Kidney (tissue), 14 donors: ENCODE data around the gene TFG. TPM values are rescaled to one million over a fixed set of nuclear protein-coding genes. Genes with fewer than 3 reads are reported as not detected.

Experiments used
- DNase-seq, 5 donors: peaks; one replicate each; pipeline ENCODE4 v3.0.0-alpha.2; 2013 to 2020
- FAIRE-seq: peaks from 2 replicates; lab custom pipeline; 2012; peaks lifted over from hg19 to GRCh38; lab: Jason Lieb, UNC
- H3K27ac ChIP-seq, 2 donors: one replicate each; pipeline ENCODE4 v1.7.0; 2013; ENCODE audit warnings: low read depth in 2 of 2, low read length in 2 of 2, inconsistent platforms in 1 of 2
- H3K27me3 ChIP-seq: one replicate; pipeline ENCODE4 v1.7.1; 2013; ENCODE audit warnings: low read length, inconsistent platforms; ENCODE audit not compliant: control insufficient read depth, insufficient read depth
- H3K36me3 ChIP-seq, 3 donors: one replicate each; pipeline versions ENCODE4 v1.7.0 to v1.7.1; 2013; ENCODE audit warnings: low read length in 3 of 3, control low read depth in 1 of 3, inconsistent platforms in 1 of 3; ENCODE audit not compliant: insufficient read depth in 3 of 3, control insufficient read depth in 2 of 3
- H3K4me1 ChIP-seq, 3 donors: one replicate each; pipeline versions ENCODE4 v1.7.0 to v1.7.1; 2013; ENCODE audit warnings: low read length in 3 of 3, inconsistent platforms in 1 of 3, low read depth in 1 of 3; ENCODE audit not compliant: control insufficient read depth in 2 of 3, insufficient read depth in 2 of 3
- H3K4me3 ChIP-seq, 3 donors: one replicate each; pipeline versions ENCODE4 v1.7.0 to v1.8.1; 2013; ENCODE audit warnings: low read length in 3 of 3, control low read depth in 1 of 3, inconsistent platforms in 1 of 3
- H3K9ac ChIP-seq, 3 donors: one replicate each; pipeline versions ENCODE4 v1.7.0 to v1.7.1; 2013; ENCODE audit warnings: low read length in 3 of 3, control low read depth in 1 of 3, inconsistent platforms in 1 of 3
- H3K9me3 ChIP-seq, 3 donors: one replicate each; pipeline versions ENCODE4 v1.7.0 to v1.7.1; 2013; ENCODE audit warnings: low read length in 3 of 3, control low read depth in 1 of 3, inconsistent platforms in 1 of 3; ENCODE audit not compliant: control insufficient read depth in 2 of 3, insufficient read depth in 1 of 3
- intact Hi-C: fragments of 100-400 bp; cut with DNase I; formaldehyde crosslinking; loops from one replicate; pipeline ENCODE4 v1.11.1; 2022
- polyA plus RNA-seq: library from polyadenylated mRNA; stranded (reverse); fragments of 350-450 nt; fragmentation: Illumina TruSeq; extraction: RNeasy Lipid Tissue Mini Kit (QIAGEN cat#74804); gene quantifications from one replicate; pipeline ENCODE4 v1.2.3, GENCODE V29; 2014; ENCODE audit warnings: low read depth, low replicate concordance; ENCODE audit not compliant: insufficient read depth
- total RNA-seq: library from RNA; stranded (reverse); fragmentation: NEBNext Ultra II Directional; extraction: Animal tissue kit (Norgen Biotek cat#: 25700); gene quantifications from one replicate; pipeline ENCODE4 v1.2.1, GENCODE V29; 2021
- TF ChIP-seq, protein P1 (sequence below): IDR thresholded peaks from 3 replicates; pipeline ENCODE4 v1.5.1; 2012; ENCODE audit warnings: mild to moderate bottlenecking, moderate library complexity, borderline replicate concordance; ENCODE audit not compliant: insufficient read depth; ENCODE audit errors: extremely low read depth
- donor health status: control.
- donor health status: control.
- donor health status: control.
- donor health status: control.
- donor health status: control.
- donor health status: DM: yes; HTN: yes; CAD: no.
- donor health status: Normal renal cell carcinoma (clear cell type).

The TFG gene
- total and polyA plus RNA-seq, 2 donors from 2014 or later, result 84.8 to 86.2 TPM

DNA sequence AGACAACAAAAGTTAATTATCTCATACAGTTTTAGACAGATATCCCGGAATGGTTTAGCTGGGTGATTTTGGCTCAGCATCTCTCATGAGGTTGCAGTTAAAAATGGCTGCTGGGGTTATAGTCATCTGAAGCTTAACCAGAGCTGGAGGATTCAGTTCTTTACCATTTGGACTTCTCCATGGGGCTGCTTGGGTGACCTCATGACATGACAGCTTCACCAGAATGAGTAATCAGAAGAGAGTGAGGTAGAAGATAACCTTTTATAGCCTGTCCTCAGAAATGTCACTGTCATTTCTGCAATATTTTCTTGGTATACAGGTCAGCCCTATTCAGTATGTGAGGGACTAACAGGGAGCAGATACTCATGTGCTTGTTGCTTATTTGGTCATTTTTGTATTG is 30.9 kb downstream of the TFG start:
- no peaks in the 10 kb centered on the region for H3K4me1 ChIP-seq
- H3K36me3 ChIP-seq, result peaks cover 20 to 45% (median 27%) of the 10 kb centered on the region in 3 donors
- H3K9me3 ChIP-seq, result no peaks in the 10 kb centered on the region
- FAIRE-seq, result no peak
- no peaks in the 10 kb centered on the region for H3K27me3 ChIP-seq
- H3K4me3 ChIP-seq, result no peak overlapping the region
- DNase-seq, result no peak
- intact Hi-C loops, result no loop called here
- TF ChIP-seq, protein P1, sequence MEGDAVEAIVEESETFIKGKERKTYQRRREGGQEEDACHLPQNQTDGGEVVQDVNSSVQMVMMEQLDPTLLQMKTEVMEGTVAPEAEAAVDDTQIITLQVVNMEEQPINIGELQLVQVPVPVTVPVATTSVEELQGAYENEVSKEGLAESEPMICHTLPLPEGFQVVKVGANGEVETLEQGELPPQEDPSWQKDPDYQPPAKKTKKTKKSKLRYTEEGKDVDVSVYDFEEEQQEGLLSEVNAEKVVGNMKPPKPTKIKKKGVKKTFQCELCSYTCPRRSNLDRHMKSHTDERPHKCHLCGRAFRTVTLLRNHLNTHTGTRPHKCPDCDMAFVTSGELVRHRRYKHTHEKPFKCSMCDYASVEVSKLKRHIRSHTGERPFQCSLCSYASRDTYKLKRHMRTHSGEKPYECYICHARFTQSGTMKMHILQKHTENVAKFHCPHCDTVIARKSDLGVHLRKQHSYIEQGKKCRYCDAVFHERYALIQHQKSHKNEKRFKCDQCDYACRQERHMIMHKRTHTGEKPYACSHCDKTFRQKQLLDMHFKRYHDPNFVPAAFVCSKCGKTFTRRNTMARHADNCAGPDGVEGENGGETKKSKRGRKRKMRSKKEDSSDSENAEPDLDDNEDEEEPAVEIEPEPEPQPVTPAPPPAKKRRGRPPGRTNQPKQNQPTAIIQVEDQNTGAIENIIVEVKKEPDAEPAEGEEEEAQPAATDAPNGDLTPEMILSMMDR, result no peak
- H3K27ac ChIP-seq, result no peak overlapping the region
- H3K9ac ChIP-seq, result no peak overlapping the region

DNA sequence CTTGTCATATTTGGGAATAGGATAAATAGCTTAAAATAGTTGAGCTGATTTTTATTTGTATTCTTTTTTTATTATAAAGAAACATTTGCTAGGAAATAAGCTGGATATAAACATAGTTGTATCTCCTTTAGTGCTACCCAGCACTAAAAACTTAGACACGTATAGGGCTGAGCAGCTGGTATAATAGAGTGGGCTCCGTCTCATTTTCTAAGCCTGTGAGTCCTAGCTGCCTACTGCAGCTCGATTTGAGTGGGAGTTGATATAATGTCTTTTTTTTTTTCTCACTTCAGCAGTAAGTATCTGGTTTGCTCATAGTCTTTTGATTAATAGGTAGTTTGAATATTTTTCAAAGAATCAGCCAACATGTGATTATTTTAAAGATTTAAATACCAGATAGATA is 34.2 kb downstream of the TFG start:
- H3K27me3 ChIP-seq, result no peaks in the 10 kb centered on the region
- no peak overlapping the region for H3K27ac ChIP-seq
- peaks cover 9 to 35% (median 20%) of the 10 kb centered on the region in 3 donors for H3K36me3 ChIP-seq
- FAIRE-seq (no peak), DNase-seq (no peak)
- H3K4me3 ChIP-seq, result no peak overlapping the region
- H3K4me1 ChIP-seq, result no peaks in the 10 kb centered on the region
- intact Hi-C loops, result no loop called here
- no peak overlapping the region for H3K9ac ChIP-seq
- no peaks in the 10 kb centered on the region for H3K9me3 ChIP-seq
- TF ChIP-seq, protein P1, result no peak

DNA sequence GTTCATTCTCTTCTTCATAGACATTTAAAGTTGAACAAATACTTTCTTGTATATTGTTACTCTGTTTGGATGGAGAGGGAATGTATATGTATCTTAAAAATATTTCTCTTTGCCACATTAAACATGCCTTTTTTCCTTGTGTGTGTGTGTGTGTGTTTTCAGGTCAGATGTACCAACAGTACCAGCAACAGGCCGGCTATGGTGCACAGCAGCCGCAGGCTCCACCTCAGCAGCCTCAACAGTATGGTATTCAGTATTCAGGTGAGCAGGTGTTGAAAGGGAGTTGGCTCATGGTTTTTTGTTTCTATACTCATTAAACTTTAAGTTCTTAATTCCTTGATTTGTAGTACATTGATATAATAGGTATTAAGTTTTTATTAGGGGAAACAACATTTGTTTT is 35.4 kb downstream of the TFG start:
- no peaks in the 10 kb centered on the region for H3K27me3 ChIP-seq
- no peak for FAIRE-seq
- no peak for DNase-seq
- H3K36me3 ChIP-seq, result peaks cover 10 to 46% (median 20%) of the 10 kb centered on the region in 3 donors
- no peak overlapping the region for H3K27ac ChIP-seq
- TF ChIP-seq, protein P1, result no peak
- no peaks in the 10 kb centered on the region for H3K9me3 ChIP-seq
- intact Hi-C loops, result no loop called here
- no peak overlapping the region for H3K4me3 ChIP-seq
- H3K9ac ChIP-seq, result no peak overlapping the region
- H3K4me1 ChIP-seq, result no peaks in the 10 kb centered on the region

DNA sequence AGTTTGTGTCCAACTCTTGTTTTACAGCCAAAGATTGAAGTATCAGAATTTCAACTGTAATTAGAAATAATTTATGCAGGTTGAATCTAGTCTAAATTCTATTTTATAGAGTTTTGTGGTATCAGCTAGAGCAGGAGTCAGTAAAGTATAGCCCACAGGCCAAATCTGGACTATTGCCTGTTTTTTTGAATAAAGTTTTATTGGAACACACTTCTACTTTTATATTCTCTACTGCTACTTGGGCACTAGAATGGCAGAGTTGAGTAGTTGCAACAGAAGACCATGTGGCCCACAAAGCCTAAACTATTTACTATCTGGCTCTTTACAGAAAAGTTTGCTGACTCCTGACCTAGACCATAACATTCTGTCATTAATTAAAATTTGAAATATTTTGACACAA is 36.3 kb downstream of the TFG start:
- no peaks in the 10 kb centered on the region for H3K9me3 ChIP-seq
- H3K27ac ChIP-seq, result no peak overlapping the region
- no peak overlapping the region for H3K9ac ChIP-seq
- TF ChIP-seq, protein P1, result no peak
- no peaks in the 10 kb centered on the region for H3K27me3 ChIP-seq
- intact Hi-C loops, result no loop called here
- no peak for DNase-seq
- no peak overlapping the region for H3K4me3 ChIP-seq
- H3K36me3 ChIP-seq, result peaks cover 9 to 46% (median 20%) of the 10 kb centered on the region in 3 donors
- no peak for FAIRE-seq
- H3K4me1 ChIP-seq, result no peaks in the 10 kb centered on the region
